HepG2 (cell line): Measurements from ENCODE around the gene THOC6. TPM values are rescaled to one million over a fixed set of nuclear protein-coding genes. Genes with fewer than 3 reads are reported as not detected.

Experiments
- CHD2 ChIP-seq: IDR thresholded peaks from 2 replicates; pipeline ENCODE4 v1.6.1; 2011; ENCODE audit warnings: low read depth, low read length, improper control_type of control experiment
- DNMT1 ChIP-seq: sonication (generic); formaldehyde crosslinking; IDR thresholded peaks from 2 replicates; pipeline ENCODE4 v1.5.1; 2020; ENCODE audit warnings: mild to moderate bottlenecking, missing genetic modification reagents
- HHEX ChIP-seq: IDR thresholded peaks from 2 replicates; pipeline ENCODE4 v1.6.1; 2016; ENCODE audit warnings: control low read depth
- HOXD1 ChIP-seq: sonication (generic); formaldehyde crosslinking; IDR thresholded peaks from 2 replicates; pipeline ENCODE4 v1.5.0; 2020; ENCODE audit warnings: missing genetic modification reagents
- KDM4B ChIP-seq: sonication (generic); formaldehyde crosslinking; IDR thresholded peaks from 2 replicates; pipeline ENCODE4 v1.4.0; 2020; ENCODE audit warnings: missing genetic modification reagents
- KDM6A ChIP-seq: IDR thresholded peaks from 2 replicates; pipeline ENCODE4 v1.6.1; 2016; ENCODE audit warnings: low read depth
- LCORL ChIP-seq, 2 experiments: fragments of 450-650 bp in 1 of 2; sonication (generic) in 1 of 2; formaldehyde crosslinking in 1 of 2; IDR thresholded peaks; 2 replicates each; pipeline versions ENCODE4 v1.5.0 to v1.6.1; 2017 to 2020; ENCODE audit warnings: antibody characterized with exemption in 1 of 2, missing genetic modification reagents in 1 of 2
- NFE2L1 ChIP-seq: sonication (generic); formaldehyde crosslinking; IDR thresholded peaks from 2 replicates; pipeline ENCODE4 v1.4.0; 2020; ENCODE audit warnings: missing genetic modification reagents, mild to moderate bottlenecking, borderline replicate concordance
- NFYC ChIP-seq: IDR thresholded peaks from 2 replicates; pipeline ENCODE4 v1.6.1; 2016; ENCODE audit warnings: missing genetic modification reagents, missing compliant biosample characterization
- NR2C2 ChIP-seq: sonication (generic); formaldehyde crosslinking; IDR thresholded peaks from 2 replicates; pipeline ENCODE4 v1.4.0; 2020; ENCODE audit warnings: missing genetic modification reagents, mild to moderate bottlenecking, moderate library complexity, borderline replicate concordance
- PITX1 ChIP-seq: sonication (generic); formaldehyde crosslinking; IDR thresholded peaks from 2 replicates; pipeline ENCODE4 v1.5.1; 2020; ENCODE audit warnings: mild to moderate bottlenecking, missing genetic modification reagents
- RAD21 ChIP-seq: fragments of 450-650 bp; formaldehyde crosslinking; IDR thresholded peaks from 2 replicates; pipeline ENCODE4 v1.5.0; 2020; ENCODE audit warnings: mild to moderate bottlenecking
- RBM39 ChIP-seq: fragments of 200-400 bp; formaldehyde crosslinking; IDR thresholded peaks from one replicate; pipeline ENCODE4 v1.6.1; 2018; ENCODE audit warnings: antibody characterized with exemption, mild to moderate bottlenecking, low read depth, low read length; ENCODE audit not compliant: poor library complexity, severe bottlenecking
- SAFB2 ChIP-seq: sonication (generic); formaldehyde crosslinking; IDR thresholded peaks from 2 replicates; pipeline ENCODE4 v1.5.1; 2020; ENCODE audit warnings: missing genetic modification reagents, low read depth, mild to moderate bottlenecking, borderline replicate concordance
- TIGD3 ChIP-seq: sonication (generic); formaldehyde crosslinking; IDR thresholded peaks from 2 replicates; pipeline ENCODE4 v1.5.1; 2020; ENCODE audit warnings: mild to moderate bottlenecking, missing genetic modification reagents, borderline replicate concordance
- ZNF292 ChIP-seq: sonication (generic); formaldehyde crosslinking; IDR thresholded peaks from 2 replicates; pipeline ENCODE4 v1.8.1; 2022; ENCODE audit warnings: mild to moderate bottlenecking, low read depth, missing genetic modification reagents, borderline replicate concordance
- ZNF350 ChIP-seq: sonication (generic); formaldehyde crosslinking; IDR thresholded peaks from 2 replicates; pipeline ENCODE4 v1.4.0; 2020; ENCODE audit warnings: mild to moderate bottlenecking, low read depth, missing genetic modification reagents, borderline replicate concordance
- ZNF614 ChIP-seq: IDR thresholded peaks from 2 replicates; pipeline ENCODE4 v1.6.1; 2018; ENCODE audit warnings: missing biosample characterization, missing genetic modification reagents, inconsistent platforms, borderline replicate concordance
- ZNF616 ChIP-seq: sonication (generic); formaldehyde crosslinking; IDR thresholded peaks from 2 replicates; pipeline ENCODE4 v1.5.0; 2020; ENCODE audit warnings: low read depth, mild to moderate bottlenecking, missing genetic modification reagents
- ZSCAN22 ChIP-seq: sonication (generic); formaldehyde crosslinking; IDR thresholded peaks from 2 replicates; pipeline ENCODE4 v1.4.0; 2020; ENCODE audit warnings: mild to moderate bottlenecking, missing genetic modification reagents
- polyA plus RNA-seq, 8 experiments: library from polyadenylated mRNA; depleted of rRNA in 3 of 8; stranded (reverse) in 7 of 8; unstranded in 1 of 8; fragments of >200 nt; fragmentation: Illumina TruSeq in 4 of 8; extraction: Trizol in 4 of 8; gene quantifications; 2 replicates each; pipeline versions ENCODE4 v1.2.1 to v1.2.3, GENCODE V29; 2011 to 2016; ENCODE audit warnings: low read depth in 4 of 8, missing spikeins in 1 of 8, mixed read lengths in 1 of 8; ENCODE audit not compliant: insufficient read depth in 1 of 8
- total RNA-seq, 5 experiments: library from RNA; depleted of rRNA; stranded (reverse); fragments of >200 nt; fragmentation: Illumina TruSeq; extraction: Trizol; gene quantifications; 2 replicates each; pipeline ENCODE4 v1.2.3, GENCODE V29; 2016; ENCODE audit warnings: low read depth in 1 of 5

Gene THOC6
- total and polyA plus RNA-seq, 2 of the 13 experiments (the other 11 are each of a cell fraction or from before 2014, with no cell fraction given) = 32.1 to 37.0 TPM

GRCh38 chr16:2980227-2981176, 43.3 kb upstream of the THOC6 start, which contains the start of gene PKMYT1 (continued):
- TF ChIP-seq NFE2L1 (CRISPR knock-in tag) = 0 out of 2 replicates have a peak, but pooled peaks have one; percentile 29
- no peak for TF ChIP-seq CHD2
- TF ChIP-seq ZNF616 (CRISPR knock-in tag) = peak; percentile 77
- peak; percentile 20 for TF ChIP-seq RBM39
- TF ChIP-seq RAD21 (CRISPR knock-in tag) = no peak
- TF ChIP-seq NR2C2 (CRISPR knock-in tag) = no peak
- TF ChIP-seq NFYC (CRISPR knock-in tag) = peak; percentile 58
- no peak for TF ChIP-seq TIGD3 (CRISPR knock-in tag)
- TF ChIP-seq ZNF350 (CRISPR knock-in tag) = peak; percentile 41; the same call in 1 of the 2 replicates
- TF ChIP-seq KDM6A (CRISPR knock-in tag) = no peak
- TF ChIP-seq SAFB2 = peak; percentile 33; the same call in 1 of the 2 replicates
- no peak for TF ChIP-seq KDM4B
- no peak for TF ChIP-seq ZNF614 (CRISPR knock-in tag)
- no peak for TF ChIP-seq HHEX (CRISPR knock-in tag)
- no peak for TF ChIP-seq ZSCAN22
- TF ChIP-seq LCORL (IDR thresholded peaks at IDR 0.05) = no peak
- peak; percentile 15; the same call in 1 of the 2 replicates for TF ChIP-seq LCORL (CRISPR knock-in tag; IDR thresholded peaks at IDR 0.05)
- peak; percentile 60; the same call in 1 of the 2 replicates for TF ChIP-seq HOXD1 (CRISPR knock-in tag)
- no peak for TF ChIP-seq PITX1 (CRISPR knock-in tag)
- no peak for TF ChIP-seq ZNF292 (CRISPR knock-in tag)
- TF ChIP-seq DNMT1 (CRISPR knock-in tag) = peak; percentile 86; the same call in 1 of the 2 replicates
